NCI-H1092 treated with DMSO at 0.1 percent for 48 hours (cell line): ENCODE results near the gene TARDBP.
"Not testable (repeated sequence)": the region's sequence is repeated elsewhere in the genome, so short reads cannot be mapped to it uniquely, and the experiment has no call there.

Source experiments
- DNase-seq: peaks from one replicate; lab custom pipeline; 2025; lab: John Stamatoyannopoulos, UW

Gene TARDBP

DNA sequence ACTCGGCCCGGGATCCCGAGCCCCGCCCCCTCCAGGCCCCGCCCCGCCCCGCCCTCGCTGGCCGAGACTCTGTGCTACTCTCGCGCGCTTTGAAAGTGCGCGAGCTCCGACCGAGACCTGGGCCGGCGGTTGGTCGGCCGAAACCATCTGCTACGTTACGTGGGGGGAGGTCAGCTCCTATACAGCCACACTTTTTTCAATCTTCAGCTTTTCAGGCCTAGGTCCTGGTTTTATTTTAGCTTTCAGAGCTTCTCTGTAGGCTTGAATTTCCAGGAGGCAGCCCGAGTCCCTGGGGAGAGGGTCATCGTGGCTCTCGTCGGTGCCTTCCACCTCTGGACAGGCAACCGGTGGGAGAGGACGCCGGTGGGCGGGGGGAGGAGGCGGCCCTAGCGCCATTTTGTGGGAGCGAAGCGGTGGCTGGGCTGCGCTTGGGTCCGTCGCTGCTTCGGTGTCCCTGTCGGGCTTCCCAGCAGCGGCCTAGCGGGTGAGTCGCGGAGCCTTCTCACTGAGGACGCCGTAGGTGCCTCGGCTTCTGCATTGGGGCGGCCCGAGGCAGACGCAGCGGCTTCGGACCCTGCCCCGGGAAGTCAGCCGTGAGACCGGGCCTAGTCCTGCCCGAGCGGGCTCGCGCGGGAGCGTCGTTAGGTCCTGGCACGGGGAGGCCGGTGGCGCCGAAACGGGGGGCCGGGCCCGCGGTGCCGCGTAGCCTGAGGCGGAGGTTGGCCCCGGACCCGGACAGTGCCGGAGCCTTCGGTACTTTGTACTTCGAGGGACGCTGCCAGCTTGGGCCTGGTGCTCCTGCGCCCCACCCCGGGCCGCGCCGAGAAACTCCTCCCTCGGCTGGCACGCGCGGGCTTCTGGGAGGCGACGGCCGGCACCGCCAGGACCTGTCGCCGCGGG lies at the start of gene TARDBP:
TSS of gene TARDBP (plus strand) at position 395 of the 900 bp plus-strand sequence. CDS start 1,074 bp downstream, outside the sequence.
- DNase-seq: peak; percentile 98

DNA sequence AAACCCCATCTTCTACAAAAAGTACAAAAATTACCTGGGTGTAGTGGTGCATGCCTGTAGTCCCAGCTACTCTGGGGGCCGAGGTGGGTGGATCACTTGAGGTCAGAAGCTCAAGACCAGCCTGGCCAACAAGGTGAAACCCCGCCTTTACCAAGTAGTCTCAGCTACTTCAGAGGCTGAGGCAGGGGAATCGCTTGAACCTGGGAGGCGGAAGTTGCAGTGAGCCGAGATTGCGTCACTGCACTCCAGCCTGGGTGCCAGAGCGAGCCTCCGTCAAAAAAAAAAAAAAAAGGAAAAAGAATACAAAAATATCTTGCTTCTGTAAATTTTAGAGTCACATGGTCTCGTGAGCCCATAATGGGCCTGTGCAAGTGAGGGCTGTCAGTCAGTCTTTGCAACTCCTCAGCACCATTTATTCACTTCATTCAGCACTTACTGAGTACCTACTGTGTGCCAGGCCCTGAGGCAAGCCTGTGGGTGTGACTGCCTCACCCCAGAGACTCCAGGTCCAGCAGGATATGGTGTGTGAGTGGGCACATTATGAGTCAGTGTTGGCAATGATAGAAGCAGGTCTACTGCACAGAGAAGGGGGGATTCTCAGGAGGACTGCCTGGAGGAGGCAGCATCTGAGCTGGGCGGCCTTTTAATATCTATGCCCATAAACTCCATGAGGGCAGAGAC lies 46.8 kb upstream of the TARDBP start:
- DNase-seq: no peak

DNA sequence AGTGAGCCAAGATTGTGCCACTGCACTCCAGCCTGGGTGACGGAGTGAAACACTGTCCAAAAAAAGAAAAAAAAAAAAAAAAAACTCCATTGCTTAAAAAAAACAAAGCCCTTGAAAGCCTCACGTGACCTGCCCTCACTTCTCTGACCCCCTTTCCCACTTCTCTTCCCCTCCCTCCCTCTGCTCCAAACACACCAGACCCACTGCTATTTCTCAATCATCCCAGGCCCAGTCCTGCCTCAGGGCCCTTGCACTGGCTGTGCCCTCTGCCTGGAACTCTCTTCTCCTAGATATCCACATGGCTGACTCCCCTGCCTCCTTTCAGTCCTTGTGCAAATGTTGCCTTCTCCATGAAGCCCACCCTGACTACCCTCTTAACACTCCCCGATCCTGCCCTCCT lies 45.4 kb upstream of the TARDBP start:
- no peak for DNase-seq

DNA sequence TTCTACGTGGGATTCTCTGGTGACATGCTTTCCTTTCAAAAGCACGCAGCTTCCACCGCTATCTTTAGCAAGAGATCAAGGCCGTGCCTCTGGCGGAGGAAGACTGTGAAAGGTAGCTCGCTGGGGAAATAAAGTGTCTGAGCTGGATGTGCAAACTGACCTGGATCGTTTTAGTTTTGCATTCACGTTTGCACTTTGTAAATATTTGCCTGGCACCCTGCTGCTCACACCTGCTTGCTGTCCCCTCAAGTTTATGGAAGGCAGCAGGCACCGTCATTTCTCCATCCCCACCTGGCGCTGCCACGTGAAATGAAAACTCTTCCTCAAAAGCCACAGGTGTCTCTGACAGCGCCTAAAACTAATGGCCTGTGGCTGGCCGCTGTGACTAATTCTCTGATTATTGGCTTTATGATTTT lies 44.0 kb upstream of the TARDBP start:
- DNase-seq: peak; percentile 96

DNA sequence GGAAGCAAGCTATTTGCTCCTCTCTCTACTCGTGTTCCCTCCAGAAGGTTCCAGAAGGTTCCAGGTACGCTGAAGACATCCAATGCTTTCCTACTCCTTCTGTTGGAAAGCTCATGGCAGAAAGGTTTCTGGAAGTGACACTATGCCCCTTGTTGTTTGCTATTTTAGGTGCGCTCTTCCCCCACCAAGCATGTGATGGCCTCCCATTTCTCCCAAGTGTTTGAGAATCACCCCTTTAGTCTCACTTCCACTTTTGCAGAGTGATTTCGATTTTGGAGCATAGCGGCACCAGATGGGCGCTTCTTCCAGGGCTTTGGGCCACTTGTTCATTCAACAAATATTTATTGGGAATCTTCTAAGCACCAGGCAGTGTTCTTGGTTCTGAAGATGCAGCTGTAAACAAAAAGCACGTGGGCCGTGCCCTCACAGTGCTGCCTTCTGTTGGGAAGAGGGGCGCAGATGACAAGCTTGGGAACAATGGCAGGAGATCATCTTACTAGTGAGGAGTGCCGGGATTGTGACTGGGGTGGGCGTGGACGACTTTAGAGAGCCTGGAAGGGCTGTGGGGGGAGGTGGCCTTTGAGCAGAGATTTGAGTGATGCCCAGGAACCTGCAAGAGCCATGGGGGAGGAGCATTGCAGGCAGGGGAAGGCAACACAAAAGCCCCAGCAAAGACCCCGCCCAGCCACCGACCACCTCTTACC lies 43.0 kb upstream of the TARDBP start:
- peak; percentile 72 for DNase-seq

DNA sequence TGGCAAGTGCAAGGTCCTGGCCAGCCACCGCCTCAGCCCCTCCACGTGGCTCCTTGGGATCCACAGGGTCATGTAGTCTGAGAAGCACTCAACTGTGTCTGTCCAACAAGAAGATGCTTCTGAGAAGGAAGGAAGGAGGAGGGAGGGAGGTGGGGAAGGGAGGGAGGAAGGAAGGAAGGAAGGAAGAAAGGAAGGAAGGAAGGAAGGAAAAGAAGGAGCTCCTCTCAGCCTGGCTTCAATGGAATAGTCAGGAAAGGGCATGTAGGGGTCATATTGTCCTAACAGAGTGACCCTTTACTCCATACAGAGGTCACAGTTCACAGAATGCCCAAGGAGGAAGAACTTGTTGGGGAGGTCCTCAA lies 42.5 kb upstream of the TARDBP start:
- no peak for DNase-seq

DNA sequence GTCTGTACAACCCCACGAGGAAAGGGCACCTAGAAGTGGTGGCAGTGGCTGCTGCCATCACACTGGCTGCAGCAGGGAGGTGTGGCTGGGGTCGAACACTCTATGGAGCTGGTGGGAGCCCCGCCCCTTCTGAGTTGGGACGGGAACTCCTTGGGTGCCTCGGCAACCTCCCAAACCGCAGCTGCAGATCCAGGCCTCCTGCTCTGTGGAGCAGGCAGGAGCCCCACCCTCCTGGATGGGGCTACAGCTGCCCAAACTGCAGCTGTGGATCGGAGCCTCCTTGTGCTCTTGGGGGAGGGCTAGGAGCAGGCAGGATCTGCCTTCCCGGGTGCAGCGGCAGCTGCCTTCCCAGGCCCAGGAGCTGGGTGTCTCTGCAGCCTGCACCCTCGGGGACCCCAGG lies 38.9 kb upstream of the TARDBP start:
- DNase-seq: no peak

DNA sequence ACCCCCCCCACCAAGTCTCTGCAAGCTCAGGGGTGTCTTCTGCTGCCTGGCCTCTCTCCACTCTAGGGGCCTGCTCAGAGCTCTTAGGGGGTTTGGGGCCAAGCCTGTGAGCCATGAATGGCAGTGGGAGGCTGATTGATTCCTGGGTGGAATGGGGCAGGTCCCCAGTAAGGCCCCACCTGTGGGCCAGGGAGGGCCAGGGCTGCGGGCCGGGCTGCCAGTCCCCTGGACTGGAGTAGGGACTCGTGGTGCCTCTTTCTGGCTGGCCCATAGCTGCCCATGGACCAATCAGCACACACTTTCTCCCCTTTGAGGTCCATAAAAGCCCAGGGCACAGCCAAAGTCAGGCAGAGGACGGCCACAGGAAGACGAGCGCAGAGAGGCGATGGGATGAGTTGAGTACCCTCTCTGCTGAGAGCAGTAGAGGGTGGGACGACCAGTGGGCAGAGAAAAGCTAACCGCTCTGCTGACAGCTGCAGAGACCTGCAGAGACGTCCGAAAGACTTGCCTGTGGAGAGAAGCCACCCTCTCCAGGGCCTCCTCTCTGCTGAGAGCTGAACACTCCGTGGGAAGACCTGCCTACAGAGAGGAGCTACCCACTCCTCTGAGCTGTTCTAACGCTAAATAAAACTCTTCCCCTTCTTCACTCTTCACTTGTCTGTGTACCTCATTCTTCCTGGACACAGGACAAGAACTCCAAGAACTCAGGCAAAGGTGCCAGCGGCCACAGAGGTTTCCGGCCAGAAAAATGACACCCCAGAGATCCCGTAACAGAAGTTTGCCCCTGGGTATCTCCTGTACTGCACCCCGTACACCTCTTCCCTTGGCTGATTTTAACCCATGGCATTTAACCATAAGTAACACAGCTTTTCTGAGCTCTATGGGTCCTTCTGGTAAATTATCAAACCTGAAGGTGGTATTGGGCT lies 38.2 kb upstream of the TARDBP start:
- no peak for DNase-seq

DNA sequence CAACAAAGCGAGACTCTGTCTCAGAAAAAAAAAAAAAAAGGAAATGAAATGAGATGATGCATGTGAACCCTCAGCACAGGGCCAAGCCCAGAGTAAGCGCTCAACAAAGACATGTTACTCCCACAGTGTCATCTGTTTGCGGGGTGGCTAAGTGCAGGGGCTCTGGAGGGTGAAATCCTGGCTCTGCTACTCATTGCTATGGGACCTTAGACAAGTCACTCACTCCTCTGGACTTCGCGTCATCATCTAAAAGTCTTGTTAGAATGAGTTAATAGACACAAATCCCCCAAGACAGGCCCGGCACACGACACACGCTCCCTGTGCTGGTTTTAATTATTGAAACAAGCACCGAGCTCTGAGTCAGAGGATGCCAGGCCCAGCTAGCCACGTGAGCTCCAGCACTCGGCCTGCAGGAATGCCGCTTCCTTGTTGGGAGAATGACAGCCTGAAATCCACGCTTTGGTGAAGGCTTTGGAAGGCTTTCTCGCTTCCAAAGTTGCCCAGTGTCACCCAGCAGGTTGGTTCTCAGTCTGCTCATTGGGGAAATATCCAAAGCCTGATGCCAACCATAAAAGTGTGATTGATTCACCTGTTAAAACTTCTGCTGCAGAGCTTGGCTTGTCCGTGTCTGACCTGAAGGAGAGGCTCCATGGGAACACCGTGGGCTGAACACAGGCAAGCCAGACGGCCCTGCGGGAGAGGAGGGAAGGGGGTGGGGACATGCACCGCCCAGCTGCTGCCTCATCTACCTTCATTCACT lies 36.7 kb upstream of the TARDBP start:
- no peak for DNase-seq

DNA sequence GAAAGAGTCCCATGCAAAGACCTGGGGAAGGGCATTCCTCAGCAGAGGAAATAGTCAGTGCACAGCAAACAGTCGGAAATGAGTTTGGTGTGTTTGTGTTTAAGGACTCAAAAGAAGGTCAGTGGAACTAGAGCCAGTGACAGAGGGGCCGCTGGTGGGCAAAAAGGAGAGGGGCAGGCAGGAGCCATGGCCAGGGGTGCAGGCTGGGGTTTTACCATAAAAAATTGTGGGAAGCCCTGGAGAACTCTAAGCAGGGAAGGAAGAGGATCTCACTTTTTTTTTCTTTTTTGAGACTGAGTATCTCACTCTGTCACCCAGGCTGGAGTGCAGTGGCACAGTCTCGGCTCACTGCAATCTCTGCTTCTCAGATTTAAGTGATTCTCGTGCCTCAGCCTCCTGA lies 33.7 kb upstream of the TARDBP start:
- DNase-seq: no peak

DNA sequence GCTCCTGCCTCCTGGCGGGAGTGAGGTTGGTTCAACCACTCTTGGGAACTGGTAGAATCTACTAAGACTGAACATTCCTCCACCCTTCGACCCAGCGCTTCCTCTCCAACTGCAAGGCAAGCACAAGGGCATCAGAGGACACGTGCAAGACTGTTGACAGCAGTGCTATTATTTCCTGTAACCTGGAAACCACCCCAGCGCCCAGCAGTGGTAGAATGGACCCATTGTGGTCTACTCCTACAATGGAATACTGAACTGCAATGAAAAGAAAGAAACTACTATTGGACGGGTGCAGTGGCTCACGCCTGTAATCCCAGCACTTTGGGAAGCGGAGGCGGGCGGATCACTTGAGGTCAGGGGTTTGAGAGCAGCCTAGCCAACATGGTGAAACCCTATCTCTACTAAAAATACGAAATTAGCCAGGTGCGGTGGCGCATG lies 33.0 kb upstream of the TARDBP start:
- DNase-seq: no peak

DNA sequence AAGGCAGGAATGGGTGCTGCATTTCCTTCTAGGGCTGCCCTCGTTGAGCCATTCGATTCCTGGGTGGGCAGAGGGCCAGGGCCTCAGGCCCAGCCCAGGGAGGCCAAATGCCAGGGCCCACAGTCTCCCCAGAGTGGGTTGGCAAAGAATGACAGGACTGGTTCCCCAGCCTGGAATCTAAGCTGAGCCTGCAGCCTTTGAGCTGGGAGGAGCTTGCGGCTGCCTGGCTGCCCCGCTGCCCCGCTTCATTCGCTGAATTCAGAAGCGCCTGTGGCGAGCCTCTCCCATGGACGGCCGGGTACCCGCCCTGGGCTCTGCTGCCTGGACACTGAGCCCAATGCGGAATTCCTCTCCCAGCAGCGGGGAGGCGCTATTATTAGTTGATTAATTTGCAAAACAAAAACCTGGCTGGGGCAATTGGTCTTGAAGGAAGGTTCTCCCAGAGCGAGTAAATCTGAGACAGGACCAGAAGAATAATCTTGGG lies 32.3 kb upstream of the TARDBP start:
- no peak for DNase-seq

DNA sequence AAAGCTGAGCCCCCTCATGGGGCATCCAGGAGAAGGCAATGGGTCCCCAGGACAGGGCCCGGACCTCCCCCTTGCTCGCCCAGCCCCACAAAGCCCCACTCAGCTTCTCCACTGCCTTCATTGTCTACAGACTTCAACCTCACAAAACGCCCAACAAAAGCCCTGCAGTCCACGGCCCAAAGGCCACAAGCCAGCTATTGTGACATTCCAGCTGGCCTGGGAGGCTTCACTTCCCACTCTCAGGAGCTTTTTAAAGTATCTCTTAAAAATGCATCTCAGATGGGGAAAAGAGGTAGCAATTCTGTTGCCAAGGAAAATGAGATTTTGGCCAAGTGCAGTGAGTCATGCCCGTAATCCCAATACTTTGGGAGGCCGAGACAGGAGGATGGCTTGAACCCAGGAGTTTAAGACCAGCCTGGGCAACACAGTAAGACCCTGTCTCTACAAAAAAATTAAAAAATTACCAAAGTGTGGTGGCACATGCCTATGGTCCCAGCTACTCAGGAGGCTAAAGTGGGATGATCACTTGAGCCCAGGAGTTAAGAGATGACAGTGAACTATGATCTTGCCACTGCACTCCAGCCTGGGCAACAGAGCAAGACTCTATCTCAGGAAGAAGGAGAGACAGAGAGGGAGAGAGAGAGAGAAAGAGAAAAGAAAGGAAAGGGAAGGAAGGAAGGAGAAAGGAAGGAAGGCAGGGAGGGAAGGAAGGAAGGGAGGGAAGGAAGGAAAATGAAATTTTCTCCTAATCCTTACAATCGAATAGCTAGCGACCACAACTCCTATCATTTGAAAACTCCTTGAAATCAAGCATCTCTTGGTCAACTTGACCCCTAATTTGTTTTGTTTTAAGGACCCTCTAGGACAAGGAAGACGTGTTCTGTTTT lies 31.4 kb upstream of the TARDBP start:
- DNase-seq: no peak

DNA sequence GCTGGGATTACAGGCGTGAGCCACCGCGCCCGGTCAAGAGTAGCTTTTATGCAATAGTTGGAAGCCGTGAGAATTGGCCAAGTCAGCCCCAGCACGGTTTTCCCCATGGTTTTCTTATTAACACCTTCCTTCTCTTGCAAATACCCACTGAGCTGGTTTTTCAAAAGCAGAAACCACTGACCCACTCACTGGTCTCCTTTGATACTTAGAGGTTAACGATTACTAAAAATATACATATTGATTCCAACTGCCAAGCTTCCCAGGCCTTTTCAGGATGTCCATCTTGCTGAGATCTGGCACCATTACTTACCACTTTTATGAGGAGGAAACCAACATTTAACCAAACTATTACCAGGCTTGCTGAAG lies 25.9 kb upstream of the TARDBP start:
- DNase-seq: no peak

DNA sequence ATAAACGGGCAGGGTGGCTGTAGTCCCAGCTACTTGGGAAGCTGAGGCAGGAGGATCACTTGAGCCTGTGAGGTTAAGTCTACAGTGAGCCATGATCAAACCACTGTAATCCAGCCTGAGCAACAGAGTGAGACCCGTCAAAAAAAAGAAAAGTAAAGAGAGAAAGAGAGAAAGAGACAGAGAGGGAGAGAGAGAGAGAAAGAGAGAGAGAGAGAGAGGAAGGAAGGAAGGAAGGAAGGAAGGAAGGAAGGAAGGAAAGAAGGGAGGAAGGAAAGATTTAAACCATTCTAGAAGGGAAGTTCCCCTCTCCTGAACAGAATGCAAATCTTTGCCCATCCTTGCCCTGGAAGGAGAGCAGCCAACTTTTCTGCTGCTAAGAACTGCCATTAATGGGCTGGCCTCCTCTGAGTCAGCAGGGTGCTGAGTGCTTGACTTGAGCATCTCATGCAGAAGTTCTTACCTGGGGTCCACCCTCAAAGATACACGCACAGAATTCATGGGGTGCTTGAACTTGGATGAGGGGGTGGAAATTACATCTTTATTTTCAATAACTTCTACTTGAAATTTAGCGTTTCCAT lies 24.5 kb upstream of the TARDBP start:
- DNase-seq: no peak

DNA sequence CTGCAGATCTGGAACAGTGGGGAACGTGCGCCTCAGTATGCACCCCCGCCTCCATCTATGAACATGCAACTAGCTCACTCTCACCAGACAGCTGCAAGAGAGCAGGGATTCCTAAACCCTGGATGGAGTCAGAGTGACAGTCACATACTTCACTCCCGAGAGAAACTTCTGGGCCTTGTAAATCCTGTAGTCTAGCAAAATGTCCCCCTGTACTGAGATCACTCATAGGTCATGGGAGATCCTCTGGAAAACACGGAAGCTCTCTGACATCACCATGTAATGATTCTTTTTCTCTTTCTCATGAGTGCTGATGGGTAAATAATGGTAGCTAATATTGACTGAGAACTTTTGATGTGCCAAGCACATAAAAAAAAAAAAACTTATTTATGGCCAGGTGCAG lies 23.4 kb upstream of the TARDBP start:
- DNase-seq: no peak

DNA sequence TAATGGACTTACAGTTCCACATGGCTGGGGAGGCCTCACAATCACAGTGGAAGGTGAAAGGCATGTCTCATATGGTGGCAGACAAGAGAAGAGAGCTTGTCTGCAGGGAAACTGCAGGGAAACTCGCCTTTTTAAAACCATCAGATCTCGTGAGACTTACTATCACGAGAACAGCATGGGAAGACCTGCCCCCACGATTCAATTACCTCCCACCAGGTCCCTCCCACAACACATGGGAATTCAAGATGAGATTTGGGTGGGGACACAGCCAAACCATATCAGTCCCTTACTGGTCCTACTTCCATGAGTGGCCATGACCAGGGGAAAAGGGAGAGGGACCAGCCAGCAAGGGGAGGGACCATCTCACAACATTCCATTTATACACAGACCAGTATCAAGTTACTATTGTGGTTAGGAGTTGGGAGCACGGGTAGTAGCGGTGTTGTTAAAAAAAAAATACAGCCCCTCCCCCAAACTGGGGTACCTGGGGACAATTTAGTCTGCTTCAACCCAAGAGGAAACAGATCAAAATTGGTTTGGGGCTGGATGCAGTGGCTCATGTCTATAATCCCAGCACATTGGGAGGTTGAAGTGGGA lies 22.4 kb upstream of the TARDBP start:
- DNase-seq: not testable (repeated sequence)

DNA sequence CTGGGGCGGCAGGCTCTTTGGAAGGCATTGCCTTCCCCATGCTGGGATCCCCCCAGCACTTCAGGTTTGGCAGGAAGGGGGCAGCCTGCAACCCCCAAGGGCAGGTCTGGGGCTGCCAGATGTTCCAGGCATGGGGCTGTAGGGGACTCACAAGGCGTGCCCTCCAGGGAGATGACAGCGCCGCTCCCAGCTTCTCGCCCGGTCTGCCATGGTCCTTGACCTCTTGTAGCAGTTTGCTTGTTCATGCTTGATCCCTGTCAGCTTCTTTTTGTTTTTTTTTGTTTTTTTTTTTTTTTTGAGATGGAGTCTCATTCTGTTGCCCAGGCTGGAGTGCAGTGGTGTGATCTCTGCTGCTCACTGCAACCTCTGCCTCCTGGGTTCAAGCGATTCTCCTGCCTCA lies 21.6 kb upstream of the TARDBP start:
- DNase-seq: no peak

DNA sequence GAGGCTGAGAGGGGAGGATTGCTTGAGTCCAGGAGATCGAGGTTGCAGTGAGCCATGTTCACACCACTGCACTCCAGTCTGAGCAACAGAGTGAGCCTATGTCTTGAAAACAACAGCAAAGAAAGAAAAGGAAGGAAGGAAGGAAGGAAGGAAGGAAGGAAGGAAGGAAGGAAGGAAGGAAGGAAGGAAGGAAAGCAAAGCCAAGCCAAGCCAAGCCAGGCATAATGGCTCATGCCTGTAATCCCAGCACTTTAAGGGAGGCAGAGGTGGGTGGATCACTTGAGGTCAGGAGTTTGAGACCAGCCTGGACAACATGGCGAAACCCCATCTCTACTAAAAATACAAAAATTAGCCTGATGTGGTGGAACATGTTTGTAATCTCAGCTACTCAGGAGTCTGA lies 20.4 kb upstream of the TARDBP start:
- not testable (repeated sequence) for DNase-seq
